HCT116 (cell line): Measurements from ENCODE around the gene CDH13. TPM values are rescaled to one million over a fixed set of nuclear protein-coding genes. Genes with fewer than 3 reads are reported as not detected.

ENCODE experiments used
- ATAC-seq: fragments of 200-7000 bp; cut with Tn5 transposase; 2 replicates; pipeline ENCODE4 v1.9.1; 2020; ENCODE audit warnings: mild to moderate bottlenecking, moderate library complexity
- BruUV-seq: library from RNA; stranded (reverse); fragments of 400-500 nt; replicated peaks from 2 replicates; lab custom pipeline; 2021; lab: Mats Ljungman, UMichigan
- CTCF ChIA-PET: fragments of 300-600 bp; sonication (Branson Sonifier 250); formaldehyde crosslinking; loops from one replicate; lab custom pipeline; 2021; ENCODE audit warnings: antibody characterized with exemption; lab: Charles Lee
- POLR2A ChIA-PET: fragments of 300-600, 350-600 bp; sonication (Branson Sonifier 250); formaldehyde crosslinking; loops from one replicate; lab custom pipeline; 2021; ENCODE audit warnings: antibody characterized with exemption; lab: Charles Lee
- RAD21 ChIA-PET, 2 experiments: fragments of 300-600 bp; sonication (Branson Sonifier 250); formaldehyde crosslinking; loops; one replicate each; lab custom pipeline; 2023; ENCODE audit warnings: low total read pairs in 2 of 2; ENCODE audit not compliant: uncharacterized antibody in 2 of 2, unreplicated experiment in 2 of 2, low non-redundant PET in 1 of 2; lab: Charles Lee
- DNase-seq: peaks from one replicate; pipeline ENCODE4 v3.0.0-alpha.2; 2010; ENCODE audit warnings: low read depth, low spot score
- H2AFZ ChIP-seq: fragments of 200-600 bp; shearing (Covaris generic), sonication (generic); 2 replicates; pipeline ENCODE4 v1.6.1; 2017; ENCODE audit warnings: low read depth, mixed run types, mixed read lengths, antibody characterized with exemption, low read length; ENCODE audit not compliant: poor library complexity, severe bottlenecking
- H3K27ac ChIP-seq: 2 replicates; pipeline ENCODE4 v1.5.1; 2012; ENCODE audit warnings: low read depth, low read length
- H3K27me3 ChIP-seq: fragments of 200-600 bp; sonication (generic); 2 replicates; pipeline ENCODE4 v1.6.1; 2016; ENCODE audit warnings: mixed run types, low read length, mixed read lengths; ENCODE audit not compliant: insufficient read depth
- H3K36me3 ChIP-seq, 2 experiments: fragments of 200-500 bp in 1 of 2; fragments of 200-600 bp in 1 of 2; sonication (Bioruptor generic) in 1 of 2; sonication (generic) in 1 of 2; 2 replicates each; pipeline versions ENCODE4 v1.5.1 to v1.6.1; 2014 to 2016; ENCODE audit warnings: low read length in 2 of 2, inconsistent platforms in 1 of 2, mixed read lengths in 1 of 2, mixed run types in 1 of 2; ENCODE audit not compliant: insufficient read depth in 2 of 2, control insufficient read depth in 1 of 2
- H3K4me1 ChIP-seq, 2 experiments: fragments of 200-600 bp in 1 of 2; sonication (generic) in 1 of 2; 2 replicates each; pipeline versions ENCODE4 v1.5.1 to v1.6.1; 2012 to 2017; ENCODE audit warnings: low read length in 2 of 2, inconsistent platforms in 1 of 2, mild to moderate bottlenecking in 1 of 2, mixed read lengths in 1 of 2, mixed run types in 1 of 2, moderate library complexity in 1 of 2; ENCODE audit not compliant: insufficient read depth in 2 of 2, control insufficient read depth in 1 of 2
- H3K4me2 ChIP-seq: fragments of 200-600 bp; sonication (generic); 2 replicates; pipeline ENCODE4 v1.6.1; 2017; ENCODE audit warnings: mixed run types, low read length, mixed read lengths
- H3K4me3 ChIP-seq, 2 experiments: fragments of 200-600 bp in 1 of 2; sonication (generic) in 1 of 2; replicated peaks in 1 of 2; 2 replicates each; pipeline ENCODE4 v1.5.1; 2011 to 2016; ENCODE audit warnings: low read length in 2 of 2, control low read depth in 1 of 2, low read depth in 1 of 2, mild to moderate bottlenecking in 1 of 2, mixed read lengths in 1 of 2, mixed run types in 1 of 2
- H3K79me2 ChIP-seq: fragments of 200-600 bp; sonication (generic); 2 replicates; pipeline ENCODE4 v1.6.1; 2017; ENCODE audit warnings: mild to moderate bottlenecking, mixed run types, low read length, moderate library complexity, mixed read lengths; ENCODE audit not compliant: insufficient read depth
- H3K9ac ChIP-seq: fragments of 200-600 bp; sonication (generic); 2 replicates; pipeline ENCODE4 v1.6.1; 2016; ENCODE audit warnings: low read length, mixed read lengths
- H3K9me2 ChIP-seq: fragments of 200-600 bp; sonication (generic), shearing (Covaris generic); 2 replicates; pipeline ENCODE4 v1.6.1; 2017; ENCODE audit warnings: mixed run types, mild to moderate bottlenecking, moderate library complexity; ENCODE audit not compliant: insufficient read depth
- H3K9me3 ChIP-seq, 2 experiments: fragments of 200-500 bp in 1 of 2; fragments of 200-600 bp in 1 of 2; sonication (Bioruptor generic) in 1 of 2; sonication (generic) in 1 of 2; 2 replicates each; pipeline ENCODE4 v1.6.1; 2014 to 2017; ENCODE audit warnings: low read length in 2 of 2, mixed read lengths in 2 of 2, inconsistent platforms in 1 of 2, low read depth in 1 of 2, mild to moderate bottlenecking in 1 of 2, mixed run types in 1 of 2, moderate library complexity in 1 of 2; ENCODE audit not compliant: control insufficient read depth in 1 of 2, insufficient read depth in 1 of 2
- H4K20me1 ChIP-seq: fragments of 200-600 bp; sonication (generic), shearing (Covaris generic); 2 replicates; pipeline ENCODE4 v1.6.1; 2017; ENCODE audit warnings: mixed run types, mild to moderate bottlenecking, moderate library complexity; ENCODE audit not compliant: insufficient read depth
- EZH2 ChIP-seq: fragments of 200-600 bp; sonication (generic); IDR thresholded peaks from 2 replicates; pipeline ENCODE4 v1.6.1; 2017; ENCODE audit warnings: antibody characterized with exemption, mixed run types
- RAD21 ChIP-seq: IDR thresholded peaks from 2 replicates; pipeline ENCODE4 v1.6.1; 2012; ENCODE audit warnings: low read depth, mild to moderate bottlenecking
- SIN3A ChIP-seq: IDR thresholded peaks from 2 replicates; pipeline ENCODE4 v1.6.1; 2012; ENCODE audit warnings: low read depth
- intact Hi-C: fragments of 100-400 bp; cut with micrococcal nuclease; formaldehyde crosslinking; loops from 2 replicates; pipeline ENCODE4 v1.10.0; 2022
- total RNA-seq: library from RNA; stranded (reverse); gene quantifications from one replicate; pipeline ENCODE4 v1.2.1, GENCODE V29; 2021; ENCODE audit not compliant: unreplicated experiment
- TF ChIP-seq, protein P1 (sequence below): IDR thresholded peaks from 2 replicates; pipeline ENCODE4 v1.6.1; 2011; ENCODE audit warnings: mild to moderate bottlenecking, low read length, moderate library complexity; ENCODE audit not compliant: insufficient replicate concordance; ENCODE audit errors: extremely low read depth
- TF ChIP-seq, protein P2 (sequence below), 3 experiments: fragments of 200-600 bp in 1 of 3; sonication (generic) in 1 of 3; IDR thresholded peaks in 2 of 3; conservative IDR thresholded peaks in 1 of 3; 2 replicates each; pipeline ENCODE4 v1.5.1; 2012 to 2017; ENCODE audit warnings: low read depth in 2 of 3, low read length in 2 of 3, antibody characterized with exemption in 1 of 3, borderline replicate concordance in 1 of 3, control low read depth in 1 of 3, mild to moderate bottlenecking in 1 of 3, mixed read lengths in 1 of 3, mixed run types in 1 of 3, moderate library complexity in 1 of 3; ENCODE audit not compliant: insufficient read depth in 1 of 3

CDH13 gene
- total RNA-seq, 1 experiment from 2014 or later: not detected

DNA sequence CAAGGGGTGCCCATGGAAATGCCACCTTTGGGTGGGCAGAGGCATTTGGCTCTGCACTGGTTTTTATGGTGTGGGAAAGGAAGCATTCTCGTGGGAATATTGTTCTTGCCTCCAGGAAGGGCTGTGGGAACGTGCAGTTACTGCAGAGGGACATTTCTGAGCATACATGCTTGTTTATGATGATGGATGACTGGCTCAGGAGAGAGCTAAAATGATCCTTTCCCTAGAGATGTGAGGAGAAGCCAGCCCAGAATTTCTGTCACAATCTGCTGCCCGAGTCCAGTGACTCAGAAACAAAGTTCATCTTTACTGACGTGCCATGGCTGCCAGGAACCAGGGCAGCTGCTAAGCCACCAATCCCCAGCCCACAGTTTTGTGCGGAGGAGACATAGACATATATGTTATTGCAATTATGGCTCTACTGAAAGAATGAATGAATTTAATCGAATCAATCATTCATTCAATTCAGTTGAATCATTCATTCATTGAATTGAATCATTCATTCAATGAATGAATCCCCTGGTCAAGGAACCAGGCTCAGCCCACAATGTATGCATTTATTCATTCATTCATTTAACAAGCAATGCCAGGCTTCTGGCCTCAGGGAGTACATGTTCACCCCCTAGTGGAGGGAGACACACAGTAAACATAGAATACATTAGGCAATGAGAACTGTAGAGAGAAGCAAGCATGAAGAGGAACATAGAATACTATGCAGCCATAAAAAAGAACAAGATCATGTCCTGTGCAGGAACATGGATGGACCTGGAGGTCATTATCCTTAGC is 766.6 kb downstream of the CDH13 start:
- ChIA-PET POLR2A (no interaction called here), CTCF (no interaction called here)
- no TSS peak for BruUV-seq

More for the DNA sequence above, 766.6 kb downstream of the CDH13 start:
- DNase-seq (no peak), ATAC-seq (no peak)
- Histone ChIP-seq H3K9ac (no peak overlapping the region), H3K9me2 (no peaks in the 10 kb centered on the region), H4K20me1 (no peaks in the 10 kb centered on the region), H3K27me3 (no peaks in the 10 kb centered on the region), H3K36me3 (no peaks in the 10 kb centered on the region), H3K9me3 (no peaks in the 10 kb centered on the region; a peak in 1 of 4 replicates), H3K79me2 (no peaks in the 10 kb centered on the region), H3K4me3 (no peak overlapping the region), H3K27ac (no peak overlapping the region), H3K4me1 (no peaks in the 10 kb centered on the region), H2AFZ (no peak overlapping the region), H3K4me2 (no peak overlapping the region)
- RAD21 ChIA-PET: no interaction called here
- TF ChIP-seq, protein P1, sequence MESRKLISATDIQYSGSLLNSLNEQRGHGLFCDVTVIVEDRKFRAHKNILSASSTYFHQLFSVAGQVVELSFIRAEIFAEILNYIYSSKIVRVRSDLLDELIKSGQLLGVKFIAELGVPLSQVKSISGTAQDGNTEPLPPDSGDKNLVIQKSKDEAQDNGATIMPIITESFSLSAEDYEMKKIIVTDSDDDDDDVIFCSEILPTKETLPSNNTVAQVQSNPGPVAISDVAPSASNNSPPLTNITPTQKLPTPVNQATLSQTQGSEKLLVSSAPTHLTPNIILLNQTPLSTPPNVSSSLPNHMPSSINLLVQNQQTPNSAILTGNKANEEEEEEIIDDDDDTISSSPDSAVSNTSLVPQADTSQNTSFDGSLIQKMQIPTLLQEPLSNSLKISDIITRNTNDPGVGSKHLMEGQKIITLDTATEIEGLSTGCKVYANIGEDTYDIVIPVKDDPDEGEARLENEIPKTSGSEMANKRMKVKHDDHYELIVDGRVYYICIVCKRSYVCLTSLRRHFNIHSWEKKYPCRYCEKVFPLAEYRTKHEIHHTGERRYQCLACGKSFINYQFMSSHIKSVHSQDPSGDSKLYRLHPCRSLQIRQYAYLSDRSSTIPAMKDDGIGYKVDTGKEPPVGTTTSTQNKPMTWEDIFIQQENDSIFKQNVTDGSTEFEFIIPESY: no peak
- TF ChIP-seq SIN3A (no peak), EZH2 (no peak), RAD21 (peak; percentile 22; the same call in 1 of the 2 replicates)
- TF ChIP-seq, protein P2, sequence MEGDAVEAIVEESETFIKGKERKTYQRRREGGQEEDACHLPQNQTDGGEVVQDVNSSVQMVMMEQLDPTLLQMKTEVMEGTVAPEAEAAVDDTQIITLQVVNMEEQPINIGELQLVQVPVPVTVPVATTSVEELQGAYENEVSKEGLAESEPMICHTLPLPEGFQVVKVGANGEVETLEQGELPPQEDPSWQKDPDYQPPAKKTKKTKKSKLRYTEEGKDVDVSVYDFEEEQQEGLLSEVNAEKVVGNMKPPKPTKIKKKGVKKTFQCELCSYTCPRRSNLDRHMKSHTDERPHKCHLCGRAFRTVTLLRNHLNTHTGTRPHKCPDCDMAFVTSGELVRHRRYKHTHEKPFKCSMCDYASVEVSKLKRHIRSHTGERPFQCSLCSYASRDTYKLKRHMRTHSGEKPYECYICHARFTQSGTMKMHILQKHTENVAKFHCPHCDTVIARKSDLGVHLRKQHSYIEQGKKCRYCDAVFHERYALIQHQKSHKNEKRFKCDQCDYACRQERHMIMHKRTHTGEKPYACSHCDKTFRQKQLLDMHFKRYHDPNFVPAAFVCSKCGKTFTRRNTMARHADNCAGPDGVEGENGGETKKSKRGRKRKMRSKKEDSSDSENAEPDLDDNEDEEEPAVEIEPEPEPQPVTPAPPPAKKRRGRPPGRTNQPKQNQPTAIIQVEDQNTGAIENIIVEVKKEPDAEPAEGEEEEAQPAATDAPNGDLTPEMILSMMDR (IDR thresholded peaks at IDR 0.05 in 2 of 3, conservative IDR thresholded peaks at IDR 0.05 in 1 of 3; ENCODE audit: borderline replicate concordance in 1 of 3, insufficient read depth in 1 of 3, low read depth in 2 of 3, low read length in 2 of 3): peak in 2 of 3 experiments; percentile 32 to 50; a peak in 4 of 6 replicates
- intact Hi-C loops: no loop called here
